GM12878 (cell line): ENCODE results near the gene PAX7. TPM values are rescaled to one million over a fixed set of nuclear protein-coding genes. Genes with fewer than 3 reads are reported as not detected.

Source experiments
- ATAC-seq: fragments of 200-7000 bp; cut with Tn5 transposase; 3 replicates; pipeline ENCODE4 v1.9.1; 2020; ENCODE audit warnings: mild to moderate bottlenecking, moderate library complexity
- BruUV-seq: library from RNA; stranded (reverse); fragments of 400-500 nt; replicated peaks from 2 replicates; lab custom pipeline; 2021; lab: Mats Ljungman, UMichigan
- CTCF ChIA-PET: fragments of 300-600 bp; sonication (Branson Sonifier 250); formaldehyde crosslinking; extraction: SDS; loops from one replicate; lab custom pipeline; 2021; ENCODE audit warnings: inconsistent platforms; lab: Yijun Ruan, JAX
- POLR2A ChIA-PET: fragments of 350-600 bp; formaldehyde crosslinking; extraction: SDS; loops from one replicate; lab custom pipeline; 2021; ENCODE audit warnings: inconsistent platforms; lab: Charles Lee
- RAD21 ChIA-PET: fragments of 300-600 bp; sonication (Branson Sonifier 250); formaldehyde crosslinking; loops from one replicate; lab custom pipeline; 2023; ENCODE audit warnings: antibody characterized with exemption; ENCODE audit not compliant: unreplicated experiment; lab: Charles Lee
- SMC1A ChIA-PET: fragments of 300-600 bp; sonication (Branson Sonifier 250); formaldehyde crosslinking; loops from one replicate; lab custom pipeline; 2023; ENCODE audit not compliant: unreplicated experiment, uncharacterized antibody; lab: Charles Lee
- DNase-seq: peaks from one replicate; pipeline ENCODE4 v3.0.0-alpha.2; 2011; ENCODE audit warnings: low read depth, low spot score
- FAIRE-seq: peaks from 3 replicates; lab custom pipeline; 2011; peaks lifted over from hg19 to GRCh38; lab: Jason Lieb, UNC
- H2AFZ ChIP-seq: 2 replicates; pipeline ENCODE4 v1.6.0; 2011; ENCODE audit warnings: low read depth, low read length, control low read depth; ENCODE audit not compliant: control insufficient read depth
- H3K27ac ChIP-seq: 2 replicates; pipeline ENCODE4 v1.5.1; 2011; ENCODE audit warnings: control low read depth; ENCODE audit not compliant: control insufficient read depth, insufficient read depth
- H3K27me3 ChIP-seq, 2 experiments: replicated peaks in 1 of 2; 2 replicates each; pipeline versions ENCODE4 v1.6.0 to v1.6.1; 2011; ENCODE audit warnings: low read length in 1 of 2; ENCODE audit not compliant: control insufficient read depth in 2 of 2, insufficient read depth in 2 of 2
- H3K36me3 ChIP-seq, 2 experiments: 2 replicates each; pipeline ENCODE4 v1.5.1; 2011; ENCODE audit warnings: low read length in 1 of 2; ENCODE audit not compliant: control insufficient read depth in 2 of 2, insufficient read depth in 2 of 2
- H3K4me1 ChIP-seq: 2 replicates; pipeline ENCODE4 v1.6.1; 2011; ENCODE audit warnings: mild to moderate bottlenecking, low read length, moderate library complexity, mixed read lengths; ENCODE audit not compliant: control insufficient read depth, insufficient read depth
- H3K4me2 ChIP-seq: 2 replicates; pipeline ENCODE4 v1.6.0; 2011; ENCODE audit warnings: control low read depth; ENCODE audit not compliant: control insufficient read depth, insufficient read depth
- H3K4me3 ChIP-seq: fragments of 200-600 bp; sonication (generic); 2 replicates; pipeline ENCODE4 v1.5.1; 2016
- H3K79me2 ChIP-seq: 2 replicates; pipeline ENCODE4 v1.6.0; 2011; ENCODE audit warnings: low read length; ENCODE audit not compliant: control insufficient read depth, insufficient read depth
- H3K9ac ChIP-seq: 2 replicates; pipeline ENCODE4 v1.8.0; 2011; ENCODE audit warnings: low read length, control low read depth, mixed read lengths; ENCODE audit not compliant: control insufficient read depth, insufficient read depth
- H3K9me3 ChIP-seq: replicated peaks from 3 replicates; pipeline ENCODE4 v1.5.1; 2011; ENCODE audit warnings: mild to moderate bottlenecking, low read length; ENCODE audit not compliant: control insufficient read depth, insufficient read depth
- H4K20me1 ChIP-seq: 2 replicates; pipeline ENCODE4 v1.6.0; 2011; ENCODE audit not compliant: control insufficient read depth, insufficient read depth
- ATF3 ChIP-seq: IDR thresholded peaks from 2 replicates; pipeline ENCODE4 v1.6.1; 2011; ENCODE audit warnings: low read depth, mild to moderate bottlenecking, low read length, moderate library complexity, borderline replicate concordance; ENCODE audit errors: extremely low read depth
- ELK1 ChIP-seq: IDR thresholded peaks from 2 replicates; pipeline ENCODE4 v1.6.1; 2012; ENCODE audit warnings: low read depth, low read length, improper control_type of control experiment
- HDAC6 ChIP-seq: fragments of 200-600 bp; sonication (generic); IDR thresholded peaks from one replicate; pipeline ENCODE4 v1.8.0; 2017; ENCODE audit warnings: antibody characterized with exemption; ENCODE audit not compliant: unreplicated experiment
- IRF5 ChIP-seq: fragments of 450-650 bp; IDR thresholded peaks from 2 replicates; pipeline ENCODE4 v1.6.1; 2017; ENCODE audit warnings: borderline replicate concordance
- JUNB ChIP-seq: IDR thresholded peaks from 2 replicates; pipeline ENCODE4 v1.6.1; 2016; ENCODE audit warnings: antibody characterized with exemption, mild to moderate bottlenecking
- MYB ChIP-seq: fragments of 150-350 bp; IDR thresholded peaks from 2 replicates; pipeline ENCODE4 v1.6.1; 2014; ENCODE audit warnings: mild to moderate bottlenecking, low read depth, low read length, borderline replicate concordance
- PAX5 ChIP-seq: IDR thresholded peaks from 2 replicates; pipeline ENCODE4 v1.6.1; 2011; ENCODE audit warnings: low read depth, low read length, borderline replicate concordance
- POLR2AphosphoS5 ChIP-seq: IDR thresholded peaks from 2 replicates; pipeline ENCODE4 v1.6.1; 2011; ENCODE audit warnings: mild to moderate bottlenecking, low read length, inconsistent platforms
- POU2F2 ChIP-seq: IDR thresholded peaks from 3 replicates; pipeline ENCODE4 v1.6.1; 2011; ENCODE audit warnings: low read depth, mild to moderate bottlenecking, low read length, borderline replicate concordance
- RUNX3 ChIP-seq: IDR thresholded peaks from 2 replicates; pipeline ENCODE4 v1.6.1; 2012; ENCODE audit warnings: low read length, inconsistent platforms
- SMARCA5 ChIP-seq: fragments of 450-650 bp; IDR thresholded peaks from 2 replicates; pipeline ENCODE4 v1.6.1; 2017; ENCODE audit warnings: mild to moderate bottlenecking
- STAT3 ChIP-seq: IDR thresholded peaks from 2 replicates; pipeline ENCODE4 v1.6.1; 2011; ENCODE audit warnings: low read depth, low read length, improper control_type of control experiment
- SUZ12 ChIP-seq: fragments of 200-600 bp; sonication (generic); IDR thresholded peaks from one replicate; pipeline ENCODE4 v1.6.1; 2018; ENCODE audit warnings: antibody characterized with exemption, mild to moderate bottlenecking; ENCODE audit not compliant: unreplicated experiment
- WGBS: methylation state at CpG from one replicate; pipeline ENCODE4 v1.1.6; 2016; ENCODE audit warnings: low lambda C conversion rate; ENCODE audit not compliant: insufficient replicate concordance, insufficient coverage; ENCODE audit errors: missing lambda C conversion rate; 5-methylcytosine and 5-hydroxymethylcytosine counted together
- in situ Hi-C: fragments of 300-500 bp; cut with MboI; formaldehyde crosslinking; loops from 9 replicates; pipeline ENCODE4 v1.14.3; 2018; ENCODE audit warnings: mixed read lengths
- intact Hi-C: fragments of 100-400 bp; cut with micrococcal nuclease; formaldehyde crosslinking; loops from one replicate; pipeline ENCODE4 v1.14.2; 2022; ENCODE audit not compliant: unreplicated experiment
- polyA plus RNA-seq, 11 experiments: library from polyadenylated mRNA; depleted of rRNA in 4 of 11; unstranded in 6 of 11; stranded (reverse) in 5 of 11; fragments of >200 nt; fragmentation: Nextera tagmentation in 4 of 11; fragmentation: Illumina TruSeq in 1 of 11; extraction: Ambion mirVana in 4 of 11; extraction: Trizol in 1 of 11; gene quantifications; 1 replicate in 1 of 11; 2 replicates in 10 of 11; pipeline versions ENCODE4 v1.2.1 to v1.2.3, GENCODE V29; 2011 to 2016; ENCODE audit warnings: inconsistent platforms in 2 of 11, missing spikeins in 2 of 11, low read depth in 1 of 11
- total RNA-seq, 4 experiments: library from RNA; depleted of rRNA in 3 of 4; stranded (reverse); fragments of >200 nt in 3 of 4; fragmentation: Illumina TruSeq in 1 of 4; extraction: Trizol in 1 of 4; gene quantifications; 2 replicates each; pipeline versions ENCODE4 v1.2.1 to v1.2.3, GENCODE V29; 2013 to 2021
- TF ChIP-seq, protein P1 (sequence below), 3 experiments: IDR thresholded peaks in 2 of 3; conservative IDR thresholded peaks in 1 of 3; 2 replicates each; pipeline ENCODE4 v1.5.1; 2011; ENCODE audit warnings: low read depth in 3 of 3, low read length in 3 of 3, mild to moderate bottlenecking in 3 of 3, control low read depth in 2 of 3, moderate library complexity in 2 of 3, inconsistent platforms in 1 of 3, mixed read lengths in 1 of 3; ENCODE audit not compliant: control insufficient read depth in 2 of 3, insufficient read depth in 1 of 3; ENCODE audit errors: extremely low read depth in 1 of 3

The PAX7 gene
- total and polyA plus RNA-seq, 10 of the 15 experiments (the other 5 are each of a cell fraction or from before 2014, with no cell fraction given) = not detected

- in situ Hi-C loops (no loop called here), intact Hi-C loops (no loop called here)
- ATAC-seq (no peak), DNase-seq (no peak), FAIRE-seq (no peak)
- TF ChIP-seq SMARCA5 (no peak), POU2F2 (no peak), ELK1 (no peak), PAX5 (no peak), ATF3 (no peak), HDAC6 (no peak), STAT3 (no peak), RUNX3 (no peak), SUZ12 (no peak), IRF5 (no peak), MYB (no peak), JUNB (no peak), POLR2AphosphoS5 (no peak)
- TF ChIP-seq, protein P1, sequence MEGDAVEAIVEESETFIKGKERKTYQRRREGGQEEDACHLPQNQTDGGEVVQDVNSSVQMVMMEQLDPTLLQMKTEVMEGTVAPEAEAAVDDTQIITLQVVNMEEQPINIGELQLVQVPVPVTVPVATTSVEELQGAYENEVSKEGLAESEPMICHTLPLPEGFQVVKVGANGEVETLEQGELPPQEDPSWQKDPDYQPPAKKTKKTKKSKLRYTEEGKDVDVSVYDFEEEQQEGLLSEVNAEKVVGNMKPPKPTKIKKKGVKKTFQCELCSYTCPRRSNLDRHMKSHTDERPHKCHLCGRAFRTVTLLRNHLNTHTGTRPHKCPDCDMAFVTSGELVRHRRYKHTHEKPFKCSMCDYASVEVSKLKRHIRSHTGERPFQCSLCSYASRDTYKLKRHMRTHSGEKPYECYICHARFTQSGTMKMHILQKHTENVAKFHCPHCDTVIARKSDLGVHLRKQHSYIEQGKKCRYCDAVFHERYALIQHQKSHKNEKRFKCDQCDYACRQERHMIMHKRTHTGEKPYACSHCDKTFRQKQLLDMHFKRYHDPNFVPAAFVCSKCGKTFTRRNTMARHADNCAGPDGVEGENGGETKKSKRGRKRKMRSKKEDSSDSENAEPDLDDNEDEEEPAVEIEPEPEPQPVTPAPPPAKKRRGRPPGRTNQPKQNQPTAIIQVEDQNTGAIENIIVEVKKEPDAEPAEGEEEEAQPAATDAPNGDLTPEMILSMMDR (IDR thresholded peaks at IDR 0.05 in 2 of 3, conservative IDR thresholded peaks at IDR 0.05 in 1 of 3; ENCODE audit: control insufficient read depth in 2 of 3, extremely low read depth in 1 of 3, insufficient read depth in 1 of 3, low read depth in 3 of 3, low read length in 3 of 3) = no peak
- no peaks in the 10 kb centered on the region for H3K4me1 ChIP-seq
- H3K4me3 ChIP-seq = no peak overlapping the region
- no peak overlapping the region for H3K4me2 ChIP-seq
- ChIA-PET SMC1A (interaction anchor here (0.7 kb wide), 1 partner anchor 99 kb away, joined by 3 read pairs; no protein-coding TSS in a partner anchor), RAD21 (no interaction called here), POLR2A (no interaction called here), CTCF (no interaction called here)
- 47% methylated on average over 19 of the region's 20 CpGs for WGBS
- no peak overlapping the region for H2AFZ ChIP-seq
- no TSS peak for BruUV-seq
- no peaks in the 10 kb centered on the region for H3K79me2 ChIP-seq
- no peak overlapping the region for H3K27ac ChIP-seq
- no peak overlapping the region for H3K9ac ChIP-seq
- no peaks in the 10 kb centered on the region for H3K27me3 ChIP-seq
- H3K36me3 ChIP-seq = no peaks in the 10 kb centered on the region
- H4K20me1 ChIP-seq = no peaks in the 10 kb centered on the region
- H3K9me3 ChIP-seq = no peaks in the 10 kb centered on the region
Measured at GRCh38 chr1:18691648-18692047, 61.0 kb downstream of the PAX7 start.
